Measurements from ENCODE around the gene SLC1A1. TPM values are rescaled to one million over a fixed set of nuclear protein-coding genes. Genes with fewer than 3 reads are reported as not detected.

The SLC1A1 gene
- total and polyA plus RNA-seq, 2 experiments from 2014 or later, result 3.7 to 8.2 TPM

GRCh38 chr9:4510546-4511322 lies 20.5 kb downstream of the SLC1A1 start:
- H3K27me3 Mint-ChIP-seq (ENCODE audit: insufficient read depth, low read depth, poor library complexity), result peaks cover 2% of the 10 kb centered on the region
- H3K9me3 Mint-ChIP-seq, result peaks cover under 1% of the 10 kb centered on the region; the same call in 1 of the 3 replicates
- Histone ChIP-seq H2AFZ (no peak overlapping the region), H3K9me2 (ENCODE audit: insufficient read depth) (peaks cover 7% of the 10 kb centered on the region), H3K4me1 (ENCODE audit: insufficient read depth) (peaks cover 21% of the 10 kb centered on the region), H3K4me3 (no peak overlapping the region), H3K36me3 (ENCODE audit: insufficient read depth) (no peaks in the 10 kb centered on the region), H3K79me2 (replicated peaks; ENCODE audit: insufficient read depth) (no peaks in the 10 kb centered on the region), H3K27ac (ENCODE audit: low read depth) (no peak overlapping the region), H3K4me2 (no peak overlapping the region), H3F3A (replicated peaks; ENCODE audit: low read depth) (peaks cover 6% of the 10 kb centered on the region), H4K20me1 (replicated peaks; ENCODE audit: insufficient read depth) (no peaks in the 10 kb centered on the region; the same call in 1 of the 2 replicates), H3K27me3 (ENCODE audit: insufficient read depth) (no peaks in the 10 kb centered on the region)
- no peak for DNase-seq (ENCODE audit: low spot score)
- no peak overlapping the region for H3K4me3 Mint-ChIP-seq
- no peak overlapping the region for H3K27ac Mint-ChIP-seq
- H3K36me3 Mint-ChIP-seq (ENCODE audit: low read depth), result no peaks in the 10 kb centered on the region
- no peak for ATAC-seq
- H3K4me1 Mint-ChIP-seq, result peaks cover 37% of the 10 kb centered on the region
- TF ChIP-seq EZH2phosphoT487 (IDR thresholded peaks at IDR 0.05; ENCODE audit: unreplicated experiment) (no peak), JUNB (IDR thresholded peaks at IDR 0.05; ENCODE audit: unreplicated experiment) (no peak), POLR2AphosphoS5 (IDR thresholded peaks at IDR 0.05; ENCODE audit: low read depth) (no peak), NANOG (IDR thresholded peaks at IDR 0.05; ENCODE audit: borderline replicate concordance) (no peak), REST (IDR thresholded peaks at IDR 0.05; ENCODE audit: unreplicated experiment) (no peak), STAT1 (IDR thresholded peaks at IDR 0.05; ENCODE audit: unreplicated experiment) (no peak), EZH2 (IDR thresholded peaks at IDR 0.05; ENCODE audit: low read depth, unreplicated experiment) (no peak), ETS1 (IDR thresholded peaks at IDR 0.05) (no peak), ZNF114 (CRISPR knock-in tag; IDR thresholded peaks at IDR 0.05) (no peak), CTCF (conservative IDR thresholded peaks at IDR 0.05; ENCODE audit: low read depth in 2 of 2) (no peak), ZNF331 (CRISPR knock-in tag; IDR thresholded peaks at IDR 0.05; ENCODE audit: low read depth) (no peak), CREB1 (CRISPR knock-in tag; IDR thresholded peaks at IDR 0.05; ENCODE audit: low read depth) (no peak), ZNF462 (CRISPR knock-in tag; IDR thresholded peaks at IDR 0.05) (no peak)
